OCI-LY7 (cell line): ENCODE results near the gene HS3ST1. TPM values are rescaled to one million over a fixed set of nuclear protein-coding genes. Genes with fewer than 3 reads are reported as not detected.

ENCODE experiments used
- BruUV-seq: library from RNA; stranded (reverse); fragments of 400-500 nt; replicated peaks from 2 replicates; lab custom pipeline; 2021; lab: Mats Ljungman, UMichigan
- CTCF ChIA-PET: fragments of 300-600 bp; sonication (Branson Sonifier 250); formaldehyde crosslinking; loops from one replicate; lab custom pipeline; 2022; ENCODE audit warnings: antibody characterized with exemption; ENCODE audit not compliant: unreplicated experiment; lab: Charles Lee
- POLR2A ChIA-PET: fragments of 300-600 bp; sonication (Branson Sonifier 250); formaldehyde crosslinking; loops from one replicate; lab custom pipeline; 2022; ENCODE audit warnings: antibody characterized with exemption; lab: Charles Lee
- DNase-seq: peaks from one replicate; pipeline ENCODE4 v3.0.0-alpha.2; 2015; ENCODE audit warnings: low spot score
- H2AFZ ChIP-seq: fragments of 200-600 bp; sonication (generic), shearing (Covaris generic); 2 replicates; pipeline ENCODE4 v1.6.1; 2014; ENCODE audit warnings: mild to moderate bottlenecking, antibody characterized with exemption, low read length, moderate library complexity
- H3K27ac ChIP-seq: fragments of 200-600 bp; sonication (generic); 2 replicates; pipeline ENCODE4 v1.5.1; 2014; ENCODE audit warnings: mixed run types, low read depth, mild to moderate bottlenecking, moderate library complexity, low read length, inconsistent platforms; ENCODE audit not compliant: poor library complexity, severe bottlenecking
- H3K36me3 ChIP-seq: fragments of 200-600 bp; sonication (generic); 2 replicates; pipeline ENCODE4 v1.6.1; 2014; ENCODE audit warnings: mild to moderate bottlenecking, antibody characterized with exemption, low read length, moderate library complexity, mixed read lengths; ENCODE audit not compliant: insufficient read depth
- H3K4me1 ChIP-seq: fragments of 200-600 bp; sonication (generic); 2 replicates; pipeline ENCODE4 v1.5.1; 2014; ENCODE audit warnings: mild to moderate bottlenecking, low read length; ENCODE audit not compliant: insufficient read depth, poor library complexity, severe bottlenecking
- H3K4me2 ChIP-seq: fragments of 200-600 bp; sonication (generic); 2 replicates; pipeline ENCODE4 v1.6.1; 2014; ENCODE audit warnings: mild to moderate bottlenecking, low read length
- H3K4me3 ChIP-seq: fragments of 200-600 bp; sonication (generic); 2 replicates; pipeline ENCODE4 v1.5.1; 2014; ENCODE audit warnings: mild to moderate bottlenecking, low read depth, low read length; ENCODE audit not compliant: poor library complexity, severe bottlenecking
- H3K79me2 ChIP-seq: fragments of 200-600 bp; sonication (generic); 2 replicates; pipeline ENCODE4 v1.6.1; 2016; ENCODE audit warnings: low read depth, mild to moderate bottlenecking, low read length, moderate library complexity, mixed read lengths; ENCODE audit not compliant: insufficient read depth
- H3K9me2 ChIP-seq: fragments of 200-600 bp; sonication (generic); 2 replicates; pipeline ENCODE4 v1.6.1; 2016; ENCODE audit warnings: mild to moderate bottlenecking, low read length, mixed read lengths; ENCODE audit not compliant: insufficient read depth
- H3K9me3 ChIP-seq: fragments of 200-600 bp; sonication (generic); 2 replicates; pipeline ENCODE4 v1.6.1; 2014; ENCODE audit warnings: mild to moderate bottlenecking, mixed run types, low read length, mixed read lengths
- H4K20me1 ChIP-seq: fragments of 200-600 bp; sonication (generic); 2 replicates; pipeline ENCODE4 v1.6.1; 2014; ENCODE audit warnings: mild to moderate bottlenecking, antibody characterized with exemption, low read length, moderate library complexity, mixed read lengths; ENCODE audit not compliant: insufficient read depth
- EZH2phosphoT487 ChIP-seq: fragments of 200-600 bp; sonication (generic); IDR thresholded peaks from 2 replicates; pipeline ENCODE4 v1.6.1; 2018; ENCODE audit warnings: low read depth, borderline replicate concordance, mild to moderate bottlenecking, mixed run types, antibody characterized with exemption, low read length, moderate library complexity, mixed read lengths
- intact Hi-C: fragments of 100-400 bp; cut with micrococcal nuclease; formaldehyde crosslinking; loops from one replicate; pipeline ENCODE4 v1.10.0; 2022; ENCODE audit not compliant: unreplicated experiment
- total RNA-seq, 2 experiments: library from RNA; depleted of rRNA in 1 of 2; stranded (reverse); fragments of >200 nt in 1 of 2; shearing (Covaris generic) in 1 of 2; gene quantifications; 2 replicates each; pipeline ENCODE4 v1.2.3, GENCODE V29; 2014 to 2022
- TF ChIP-seq, protein P1 (sequence below): fragments of 200-600 bp; sonication (generic); conservative IDR thresholded peaks from 2 replicates; pipeline ENCODE4 v1.5.1; 2014; ENCODE audit warnings: mild to moderate bottlenecking, antibody characterized with exemption, low read length, moderate library complexity, mixed read lengths

The HS3ST1 gene
- total RNA-seq, 2 experiments from 2014 or later: not detected

DNA sequence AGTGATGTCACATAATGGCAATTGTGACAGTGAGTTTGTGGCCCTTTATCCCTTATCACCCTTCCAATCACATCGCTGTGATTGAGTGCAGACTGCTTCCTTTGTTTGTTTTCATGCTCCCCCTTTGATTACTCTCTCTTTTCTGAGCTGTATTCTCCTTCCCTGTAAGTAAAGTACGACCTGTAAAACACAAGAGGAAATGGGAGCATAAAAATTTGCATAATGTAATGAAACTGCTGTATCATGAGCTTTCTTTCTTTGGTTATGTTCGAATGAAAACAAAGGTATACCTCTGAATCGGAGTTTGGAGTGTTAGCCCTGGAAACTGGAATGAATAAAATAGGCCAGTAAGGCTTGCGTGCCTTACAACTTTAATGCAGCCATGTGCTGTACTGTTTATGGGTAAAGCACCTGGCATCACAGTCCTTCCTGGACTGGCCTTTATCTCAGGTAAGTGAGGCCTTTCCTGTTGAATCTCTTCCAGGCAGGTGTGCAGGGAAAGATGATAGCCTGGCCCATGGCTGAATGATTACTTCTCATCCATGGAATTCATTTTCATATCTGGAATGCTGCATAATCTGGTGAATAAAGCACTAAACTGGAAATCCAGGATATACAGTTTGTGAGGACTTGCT is 26.6 kb upstream of the HS3ST1 start:
- H3K36me3 ChIP-seq: no peaks in the 10 kb centered on the region
- no peak overlapping the region for H2AFZ ChIP-seq
- no TSS peak for BruUV-seq
- DNase-seq: no peak
- H3K4me1 ChIP-seq: no peaks in the 10 kb centered on the region
- TF ChIP-seq EZH2phosphoT487: no peak
- TF ChIP-seq, protein P1, sequence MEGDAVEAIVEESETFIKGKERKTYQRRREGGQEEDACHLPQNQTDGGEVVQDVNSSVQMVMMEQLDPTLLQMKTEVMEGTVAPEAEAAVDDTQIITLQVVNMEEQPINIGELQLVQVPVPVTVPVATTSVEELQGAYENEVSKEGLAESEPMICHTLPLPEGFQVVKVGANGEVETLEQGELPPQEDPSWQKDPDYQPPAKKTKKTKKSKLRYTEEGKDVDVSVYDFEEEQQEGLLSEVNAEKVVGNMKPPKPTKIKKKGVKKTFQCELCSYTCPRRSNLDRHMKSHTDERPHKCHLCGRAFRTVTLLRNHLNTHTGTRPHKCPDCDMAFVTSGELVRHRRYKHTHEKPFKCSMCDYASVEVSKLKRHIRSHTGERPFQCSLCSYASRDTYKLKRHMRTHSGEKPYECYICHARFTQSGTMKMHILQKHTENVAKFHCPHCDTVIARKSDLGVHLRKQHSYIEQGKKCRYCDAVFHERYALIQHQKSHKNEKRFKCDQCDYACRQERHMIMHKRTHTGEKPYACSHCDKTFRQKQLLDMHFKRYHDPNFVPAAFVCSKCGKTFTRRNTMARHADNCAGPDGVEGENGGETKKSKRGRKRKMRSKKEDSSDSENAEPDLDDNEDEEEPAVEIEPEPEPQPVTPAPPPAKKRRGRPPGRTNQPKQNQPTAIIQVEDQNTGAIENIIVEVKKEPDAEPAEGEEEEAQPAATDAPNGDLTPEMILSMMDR: no peak
- H3K79me2 ChIP-seq: no peaks in the 10 kb centered on the region
- intact Hi-C loops: no loop called here
- no peaks in the 10 kb centered on the region for H3K9me3 ChIP-seq
- H3K4me3 ChIP-seq: no peak overlapping the region
- no peaks in the 10 kb centered on the region for H3K9me2 ChIP-seq
- H3K27ac ChIP-seq: no peak overlapping the region
- ChIA-PET POLR2A (no interaction called here), CTCF (no interaction called here)
- H4K20me1 ChIP-seq: no peaks in the 10 kb centered on the region
- no peak overlapping the region for H3K4me2 ChIP-seq

DNA sequence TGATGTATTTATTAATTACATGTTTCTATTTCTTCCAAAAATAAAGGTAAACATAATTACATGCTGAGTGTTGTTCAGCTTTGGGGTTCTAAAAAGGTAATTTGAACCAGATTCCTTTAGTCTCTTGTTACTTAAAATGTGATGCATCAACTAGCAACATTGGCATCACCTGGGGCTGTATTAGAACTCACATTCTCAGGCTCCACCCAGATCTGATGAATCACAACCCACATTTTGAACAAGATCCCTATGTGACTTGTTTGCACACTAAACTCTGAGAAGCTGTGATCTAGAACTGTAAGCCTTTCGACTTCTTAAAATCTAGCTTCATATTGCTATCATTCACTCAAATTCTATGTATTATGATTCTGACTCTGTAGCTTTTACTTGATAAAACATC is 23.0 kb upstream of the HS3ST1 start:
- H2AFZ ChIP-seq: no peak overlapping the region
- no peaks in the 10 kb centered on the region for H3K4me1 ChIP-seq
- TF ChIP-seq, protein P1: no peak
- TF ChIP-seq EZH2phosphoT487: no peak
- H3K9me2 ChIP-seq: no peaks in the 10 kb centered on the region
- H3K27ac ChIP-seq: no peak overlapping the region
- no peak overlapping the region for H3K4me3 ChIP-seq
- no peaks in the 10 kb centered on the region for H4K20me1 ChIP-seq
- H3K36me3 ChIP-seq: no peaks in the 10 kb centered on the region
- no peaks in the 10 kb centered on the region for H3K9me3 ChIP-seq
- POLR2A ChIA-PET: no interaction called here
- intact Hi-C loops: no loop called here
- no peak overlapping the region for H3K4me2 ChIP-seq
- no peak for DNase-seq
- CTCF ChIA-PET: no interaction called here
- H3K79me2 ChIP-seq: no peaks in the 10 kb centered on the region
- no TSS peak for BruUV-seq

DNA sequence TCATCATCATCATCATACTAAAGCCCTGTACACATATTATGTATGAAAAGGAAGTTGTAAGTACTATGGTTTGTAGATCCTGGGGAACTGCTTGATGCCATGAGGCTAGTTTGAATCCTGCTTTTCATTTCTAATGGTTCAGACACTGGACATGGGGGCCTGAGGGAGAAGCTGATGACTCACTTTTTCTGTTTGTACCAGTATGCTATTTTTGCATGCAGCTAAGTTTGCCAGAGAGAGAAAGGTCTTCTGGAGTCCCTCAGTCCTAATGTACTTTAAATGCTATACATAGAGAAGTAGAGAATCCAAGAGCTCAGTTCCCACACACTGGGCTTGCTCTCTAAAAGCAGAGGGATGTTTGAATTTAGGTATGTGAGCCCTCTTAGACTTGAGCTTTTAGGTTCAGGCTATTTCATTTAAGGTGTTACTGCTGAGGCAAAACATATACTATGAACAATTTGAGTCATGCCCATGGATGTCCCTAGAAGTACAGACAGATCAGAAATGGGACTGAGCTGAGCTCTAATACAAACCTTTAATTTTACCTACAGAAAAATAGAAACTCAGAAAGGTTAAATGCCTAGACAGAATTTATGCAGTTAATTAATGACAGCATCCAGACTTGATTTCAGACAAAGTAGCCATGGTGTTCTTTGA is 17.6 kb upstream of the HS3ST1 start:
- H3K4me2 ChIP-seq: no peak overlapping the region
- no peak for TF ChIP-seq EZH2phosphoT487
- intact Hi-C loops: no loop called here
- H3K4me1 ChIP-seq: no peaks in the 10 kb centered on the region
- no peaks in the 10 kb centered on the region for H3K9me3 ChIP-seq
- no peak overlapping the region for H3K27ac ChIP-seq
- ChIA-PET POLR2A (interaction anchor here (1.0 kb wide), 1 partner anchor 14 kb away, joined by 4 read pairs; no protein-coding TSS in a partner anchor), CTCF (no interaction called here)
- H2AFZ ChIP-seq: no peak overlapping the region
- H3K36me3 ChIP-seq: no peaks in the 10 kb centered on the region
- H3K4me3 ChIP-seq: no peak overlapping the region
- no TSS peak for BruUV-seq
- no peak for DNase-seq
- no peaks in the 10 kb centered on the region for H3K9me2 ChIP-seq
- no peaks in the 10 kb centered on the region for H3K79me2 ChIP-seq
- H4K20me1 ChIP-seq: no peaks in the 10 kb centered on the region
